ENCODE results near the gene SORCS3. TPM values are rescaled to one million over a fixed set of nuclear protein-coding genes. Genes with fewer than 3 reads are reported as not detected.

SORCS3 gene
- total RNA-seq, 2 donors from 2014 or later, result 4.3 TPM; not detected in 1

- H3K27me3 ChIP-seq (replicated peaks; ENCODE audit: insufficient read depth), result no peaks in the 10 kb centered on the region
- no peak for DNase-seq (ENCODE audit: low spot score)
- H3K27ac ChIP-seq, result no peak overlapping the region
- intact Hi-C loops (cut with DNase I), result no loop called here
- H3K4me3 ChIP-seq, result no peak overlapping the region
- no peaks in the 10 kb centered on the region for H3K4me1 ChIP-seq (replicated peaks)
- H3K9me3 ChIP-seq, result no peaks in the 10 kb centered on the region
- TF ChIP-seq CTCF (IDR thresholded peaks at IDR 0.05) (no peak), POLR2AphosphoS5 (IDR thresholded peaks at IDR 0.05) (no peak), POLR2A (IDR thresholded peaks at IDR 0.05) (no peak)
- H3K36me3 ChIP-seq, result no peaks in the 10 kb centered on the region
Measured at GRCh38 chr10:104989880-104990279, 348.8 kb downstream of the SORCS3 start.

GRCh38 chr10:104993085-104993484, 352.0 kb downstream of the SORCS3 start:
- intact Hi-C loops (cut with DNase I), result no loop called here
- 77% methylated on average over 6 of the region's 6 CpGs for WGBS
- no peak for TF ChIP-seq CTCF (IDR thresholded peaks at IDR 0.05)
- no peak for TF ChIP-seq POLR2A (IDR thresholded peaks at IDR 0.05)
- TF ChIP-seq POLR2AphosphoS5 (IDR thresholded peaks at IDR 0.05), result no peak

GRCh38 chr10:105001269-105001668, 360.2 kb downstream of the SORCS3 start:
- intact Hi-C loops (cut with DNase I), result no loop called here
- Histone ChIP-seq H3K36me3 (no peaks in the 10 kb centered on the region), H3K4me3 (no peak overlapping the region), H3K27ac (no peak overlapping the region), H3K27me3 (replicated peaks; ENCODE audit: insufficient read depth) (no peaks in the 10 kb centered on the region), H3K9me3 (no peaks in the 10 kb centered on the region), H3K4me1 (replicated peaks) (no peaks in the 10 kb centered on the region)
- DNase-seq (ENCODE audit: low spot score), result no peak
- TF ChIP-seq POLR2AphosphoS5 (IDR thresholded peaks at IDR 0.05) (no peak), CTCF (IDR thresholded peaks at IDR 0.05) (no peak), POLR2A (IDR thresholded peaks at IDR 0.05) (no peak)
- 71% methylated on average over 2 of the region's 2 CpGs for WGBS

More at GRCh38 chr10:104993085-104993484, 352.0 kb downstream of the SORCS3 start:
- H3K27ac ChIP-seq, result no peak overlapping the region
- no peaks in the 10 kb centered on the region for H3K9me3 ChIP-seq
- H3K4me3 ChIP-seq, result no peak overlapping the region
- no peaks in the 10 kb centered on the region for H3K36me3 ChIP-seq
- no peaks in the 10 kb centered on the region for H3K4me1 ChIP-seq (replicated peaks)
- no peaks in the 10 kb centered on the region for H3K27me3 ChIP-seq (replicated peaks; ENCODE audit: insufficient read depth)
- DNase-seq (ENCODE audit: low spot score), result no peak

GRCh38 chr10:105010411-105011121, 369.5 kb downstream of the SORCS3 start:
- H3K4me3 ChIP-seq, result no peak overlapping the region
- no peaks in the 10 kb centered on the region for H3K4me1 ChIP-seq (replicated peaks)
- WGBS, result 69% methylated on average over 2 of the region's 2 CpGs
- TF ChIP-seq CTCF (IDR thresholded peaks at IDR 0.05), result no peak
- TF ChIP-seq POLR2AphosphoS5 (IDR thresholded peaks at IDR 0.05), result no peak
- no peak for TF ChIP-seq POLR2A (IDR thresholded peaks at IDR 0.05)
- H3K36me3 ChIP-seq, result no peaks in the 10 kb centered on the region
- H3K9me3 ChIP-seq, result no peaks in the 10 kb centered on the region
- no peak for DNase-seq (ENCODE audit: low spot score)
- H3K27ac ChIP-seq, result no peak overlapping the region
- no peaks in the 10 kb centered on the region for H3K27me3 ChIP-seq (replicated peaks; ENCODE audit: insufficient read depth)
- intact Hi-C loops (cut with DNase I), result no loop called here

- Histone ChIP-seq H3K27me3 (replicated peaks; ENCODE audit: insufficient read depth) (no peaks in the 10 kb centered on the region), H3K9me3 (no peaks in the 10 kb centered on the region), H3K36me3 (no peaks in the 10 kb centered on the region), H3K4me1 (replicated peaks) (no peaks in the 10 kb centered on the region), H3K27ac (no peak overlapping the region), H3K4me3 (no peak overlapping the region)
- no peak for TF ChIP-seq POLR2A (IDR thresholded peaks at IDR 0.05)
- no peak for TF ChIP-seq POLR2AphosphoS5 (IDR thresholded peaks at IDR 0.05)
- no peak for TF ChIP-seq CTCF (IDR thresholded peaks at IDR 0.05)
- intact Hi-C loops (cut with DNase I), result no loop called here
- no peak for DNase-seq (ENCODE audit: low spot score)
- 92% methylated on average over 2 of the region's 2 CpGs for WGBS
Measured at GRCh38 chr10:105017116-105017515, 376.0 kb downstream of the SORCS3 start.
